BLaER1 (cell line): Measurements from ENCODE around the gene MYH15.

Source experiments
- H3K27ac ChIP-seq: shearing (Covaris generic); formaldehyde crosslinking; 2 replicates; pipeline ENCODE4 v1.8.1; 2022
- H3K27me3 ChIP-seq: shearing (Covaris generic); formaldehyde crosslinking; 2 replicates; pipeline ENCODE4 v1.8.1; 2022
- H3K36me3 ChIP-seq: shearing (Covaris generic); formaldehyde crosslinking; 2 replicates; pipeline ENCODE4 v1.8.1; 2022
- H3K4me1 ChIP-seq: shearing (Covaris generic); formaldehyde crosslinking; 2 replicates; pipeline ENCODE4 v1.8.1; 2022
- H3K4me2 ChIP-seq: shearing (Covaris generic); formaldehyde crosslinking; 2 replicates; pipeline ENCODE4 v1.8.1; 2022
- H3K4me3 ChIP-seq: shearing (Covaris generic); formaldehyde crosslinking; 2 replicates; pipeline ENCODE4 v1.8.1; 2022
- H3K9ac ChIP-seq: shearing (Covaris generic); formaldehyde crosslinking; 2 replicates; pipeline ENCODE4 v1.8.1; 2022
- H3K9me3 ChIP-seq: shearing (Covaris generic); formaldehyde crosslinking; 2 replicates; pipeline ENCODE4 v1.8.1; 2022
- H4K20me1 ChIP-seq: shearing (Covaris generic); formaldehyde crosslinking; 2 replicates; pipeline ENCODE4 v1.8.1; 2022
- Cebpa-rat ChIP-seq: shearing (Covaris generic); IDR thresholded peaks from 2 replicates; pipeline ENCODE4 v1.8.1; 2022

MYH15 gene

GRCh38 chr3:108511055-108511454 is 659 bp upstream of the MYH15 start:
- no peak overlapping the region for H3K27ac ChIP-seq
- no peak overlapping the region for H3K4me3 ChIP-seq
- H4K20me1 ChIP-seq, result no peaks in the 10 kb centered on the region
- no peaks in the 10 kb centered on the region for H3K9me3 ChIP-seq
- H3K4me2 ChIP-seq, result no peak overlapping the region
- H3K4me1 ChIP-seq, result no peaks in the 10 kb centered on the region
- TF ChIP-seq Cebpa-rat, result no peak
- H3K9ac ChIP-seq, result no peak overlapping the region
- no peaks in the 10 kb centered on the region for H3K27me3 ChIP-seq
- no peaks in the 10 kb centered on the region for H3K36me3 ChIP-seq

GRCh38 chr3:108509871-108510270 is 525 bp downstream of the MYH15 start:
- Histone ChIP-seq H3K36me3 (no peaks in the 10 kb centered on the region), H3K27ac (no peak overlapping the region), H3K4me1 (no peaks in the 10 kb centered on the region), H3K27me3 (no peaks in the 10 kb centered on the region), H4K20me1 (no peaks in the 10 kb centered on the region), H3K4me3 (no peak overlapping the region), H3K9me3 (no peaks in the 10 kb centered on the region), H3K9ac (no peak overlapping the region), H3K4me2 (no peak overlapping the region)
- TF ChIP-seq Cebpa-rat, result no peak

- Histone ChIP-seq H4K20me1 (no peaks in the 10 kb centered on the region), H3K36me3 (no peaks in the 10 kb centered on the region), H3K4me3 (no peak overlapping the region), H3K9me3 (no peaks in the 10 kb centered on the region), H3K9ac (no peak overlapping the region), H3K4me1 (no peaks in the 10 kb centered on the region), H3K27me3 (no peaks in the 10 kb centered on the region), H3K4me2 (no peak overlapping the region), H3K27ac (no peak overlapping the region)
- no peak for TF ChIP-seq Cebpa-rat
These were observed 1.1 kb downstream of the MYH15 start for GRCh38 chr3:108509263-108509662.

GRCh38 chr3:108507902-108508301 is 2.5 kb downstream of the MYH15 start:
- Histone ChIP-seq H3K4me1 (no peaks in the 10 kb centered on the region), H4K20me1 (no peaks in the 10 kb centered on the region), H3K36me3 (no peaks in the 10 kb centered on the region), H3K27me3 (no peaks in the 10 kb centered on the region), H3K9me3 (no peaks in the 10 kb centered on the region), H3K4me2 (no peak overlapping the region), H3K4me3 (no peak overlapping the region), H3K27ac (no peak overlapping the region), H3K9ac (no peak overlapping the region)
- no peak for TF ChIP-seq Cebpa-rat

GRCh38 chr3:108505811-108506210 is 4.6 kb downstream of the MYH15 start:
- Histone ChIP-seq H3K27me3 (no peaks in the 10 kb centered on the region), H3K9ac (no peak overlapping the region), H3K36me3 (no peaks in the 10 kb centered on the region), H3K4me2 (no peak overlapping the region), H4K20me1 (no peaks in the 10 kb centered on the region), H3K4me1 (no peaks in the 10 kb centered on the region), H3K27ac (no peak overlapping the region), H3K9me3 (no peaks in the 10 kb centered on the region), H3K4me3 (no peak overlapping the region)
- no peak for TF ChIP-seq Cebpa-rat

GRCh38 chr3:108503722-108504121 is 6.7 kb downstream of the MYH15 start:
- Histone ChIP-seq H3K4me1 (no peaks in the 10 kb centered on the region), H3K27me3 (no peaks in the 10 kb centered on the region), H3K36me3 (no peaks in the 10 kb centered on the region), H3K4me2 (no peak overlapping the region), H4K20me1 (no peaks in the 10 kb centered on the region), H3K27ac (no peak overlapping the region), H3K9ac (no peak overlapping the region), H3K9me3 (no peaks in the 10 kb centered on the region), H3K4me3 (no peak overlapping the region)
- TF ChIP-seq Cebpa-rat, result no peak

- Histone ChIP-seq H3K4me3 (no peak overlapping the region), H3K36me3 (no peaks in the 10 kb centered on the region), H3K27ac (no peak overlapping the region), H3K9me3 (no peaks in the 10 kb centered on the region), H3K4me2 (no peak overlapping the region), H3K27me3 (no peaks in the 10 kb centered on the region), H3K9ac (no peak overlapping the region), H3K4me1 (no peaks in the 10 kb centered on the region), H4K20me1 (no peaks in the 10 kb centered on the region)
- TF ChIP-seq Cebpa-rat, result no peak
These were observed 8.9 kb downstream of the MYH15 start for GRCh38 chr3:108501535-108501934.

GRCh38 chr3:108500728-108501127 is 9.7 kb downstream of the MYH15 start:
- no peaks in the 10 kb centered on the region for H3K4me1 ChIP-seq
- H3K27me3 ChIP-seq, result no peaks in the 10 kb centered on the region
- H3K9me3 ChIP-seq, result no peaks in the 10 kb centered on the region
- TF ChIP-seq Cebpa-rat, result no peak
- no peak overlapping the region for H3K4me3 ChIP-seq
- no peaks in the 10 kb centered on the region for H4K20me1 ChIP-seq
- H3K36me3 ChIP-seq, result no peaks in the 10 kb centered on the region
- H3K4me2 ChIP-seq, result no peak overlapping the region
- no peak overlapping the region for H3K9ac ChIP-seq
- no peak overlapping the region for H3K27ac ChIP-seq

- Histone ChIP-seq H3K27me3 (no peaks in the 10 kb centered on the region), H3K36me3 (no peaks in the 10 kb centered on the region), H4K20me1 (no peaks in the 10 kb centered on the region), H3K9me3 (no peaks in the 10 kb centered on the region), H3K4me1 (no peaks in the 10 kb centered on the region), H3K4me2 (no peak overlapping the region), H3K4me3 (no peak overlapping the region), H3K27ac (no peak overlapping the region), H3K9ac (no peak overlapping the region)
- TF ChIP-seq Cebpa-rat, result no peak
These were observed 13.1 kb downstream of the MYH15 start for GRCh38 chr3:108497271-108497670.

- no peak for TF ChIP-seq Cebpa-rat
- no peak overlapping the region for H3K9ac ChIP-seq
- H3K27ac ChIP-seq, result no peak overlapping the region
- no peaks in the 10 kb centered on the region for H3K9me3 ChIP-seq
- H3K27me3 ChIP-seq, result no peaks in the 10 kb centered on the region
- H3K4me2 ChIP-seq, result no peak overlapping the region
- H3K4me3 ChIP-seq, result no peak overlapping the region
- no peaks in the 10 kb centered on the region for H3K4me1 ChIP-seq
- H4K20me1 ChIP-seq, result no peaks in the 10 kb centered on the region
- no peaks in the 10 kb centered on the region for H3K36me3 ChIP-seq
These were observed 14.7 kb downstream of the MYH15 start for GRCh38 chr3:108495717-108496116.

GRCh38 chr3:108494906-108495531 is 15.4 kb downstream of the MYH15 start:
- Histone ChIP-seq H3K27ac (no peak overlapping the region), H3K4me2 (no peak overlapping the region), H3K9me3 (no peaks in the 10 kb centered on the region), H3K9ac (no peak overlapping the region), H3K36me3 (no peaks in the 10 kb centered on the region), H3K4me3 (no peak overlapping the region), H3K27me3 (no peaks in the 10 kb centered on the region), H3K4me1 (no peaks in the 10 kb centered on the region), H4K20me1 (no peaks in the 10 kb centered on the region)
- TF ChIP-seq Cebpa-rat, result no peak
